ENCODE data around the gene BBIP1. TPM values are rescaled to one million over a fixed set of nuclear protein-coding genes. Genes with fewer than 3 reads are reported as not detected.

The BBIP1 gene
- total and polyA plus RNA-seq, 12 donors, result 14.5 to 86.9 (median 44.9) TPM

- H3K9me3 ChIP-seq (replicated peaks in 1 of 3), result peaks cover 0 to 7% (median 0%) of the 10 kb centered on the region in 3 donors
- H3K27me3 ChIP-seq, result no peaks in the 10 kb centered on the region
- 71 to 74% (median 72%) methylated on average over 2 of the region's 2 CpGs for WGBS, 4 donors
- no peaks in the 10 kb centered on the region for H3K36me3 ChIP-seq (replicated peaks in 1 of 2)
- no peak overlapping the region for H3K27ac ChIP-seq
- TF ChIP-seq, protein P1, sequence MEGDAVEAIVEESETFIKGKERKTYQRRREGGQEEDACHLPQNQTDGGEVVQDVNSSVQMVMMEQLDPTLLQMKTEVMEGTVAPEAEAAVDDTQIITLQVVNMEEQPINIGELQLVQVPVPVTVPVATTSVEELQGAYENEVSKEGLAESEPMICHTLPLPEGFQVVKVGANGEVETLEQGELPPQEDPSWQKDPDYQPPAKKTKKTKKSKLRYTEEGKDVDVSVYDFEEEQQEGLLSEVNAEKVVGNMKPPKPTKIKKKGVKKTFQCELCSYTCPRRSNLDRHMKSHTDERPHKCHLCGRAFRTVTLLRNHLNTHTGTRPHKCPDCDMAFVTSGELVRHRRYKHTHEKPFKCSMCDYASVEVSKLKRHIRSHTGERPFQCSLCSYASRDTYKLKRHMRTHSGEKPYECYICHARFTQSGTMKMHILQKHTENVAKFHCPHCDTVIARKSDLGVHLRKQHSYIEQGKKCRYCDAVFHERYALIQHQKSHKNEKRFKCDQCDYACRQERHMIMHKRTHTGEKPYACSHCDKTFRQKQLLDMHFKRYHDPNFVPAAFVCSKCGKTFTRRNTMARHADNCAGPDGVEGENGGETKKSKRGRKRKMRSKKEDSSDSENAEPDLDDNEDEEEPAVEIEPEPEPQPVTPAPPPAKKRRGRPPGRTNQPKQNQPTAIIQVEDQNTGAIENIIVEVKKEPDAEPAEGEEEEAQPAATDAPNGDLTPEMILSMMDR (IDR thresholded peaks at IDR 0.05), result no peak
- no peak for TF ChIP-seq POLR2A (IDR thresholded peaks at IDR 0.05)
- intact Hi-C loops (cut with DNase I), result no loop called here
- peaks cover 8 to 36% of the 10 kb centered on the region in 2 donors for H3K4me1 ChIP-seq (replicated peaks in 1 of 2)
- no peak overlapping the region for H3K4me3 ChIP-seq
- no peak for DNase-seq
Observed at GRCh38 chr10:110923856-110924493, 5.0 kb upstream of the BBIP1 start.

GRCh38 chr10:110919971-110920881 is 1.2 kb upstream of the BBIP1 start:
- WGBS, 4 donors, result 0 to 1% (median 0%) methylated on average over 9 to 44 of the region's 44 CpGs
- peaks cover 14 to 44% of the 10 kb centered on the region in 2 donors for H3K4me1 ChIP-seq (replicated peaks in 1 of 2)
- intact Hi-C loops (cut with DNase I), result no loop called here

DNA sequence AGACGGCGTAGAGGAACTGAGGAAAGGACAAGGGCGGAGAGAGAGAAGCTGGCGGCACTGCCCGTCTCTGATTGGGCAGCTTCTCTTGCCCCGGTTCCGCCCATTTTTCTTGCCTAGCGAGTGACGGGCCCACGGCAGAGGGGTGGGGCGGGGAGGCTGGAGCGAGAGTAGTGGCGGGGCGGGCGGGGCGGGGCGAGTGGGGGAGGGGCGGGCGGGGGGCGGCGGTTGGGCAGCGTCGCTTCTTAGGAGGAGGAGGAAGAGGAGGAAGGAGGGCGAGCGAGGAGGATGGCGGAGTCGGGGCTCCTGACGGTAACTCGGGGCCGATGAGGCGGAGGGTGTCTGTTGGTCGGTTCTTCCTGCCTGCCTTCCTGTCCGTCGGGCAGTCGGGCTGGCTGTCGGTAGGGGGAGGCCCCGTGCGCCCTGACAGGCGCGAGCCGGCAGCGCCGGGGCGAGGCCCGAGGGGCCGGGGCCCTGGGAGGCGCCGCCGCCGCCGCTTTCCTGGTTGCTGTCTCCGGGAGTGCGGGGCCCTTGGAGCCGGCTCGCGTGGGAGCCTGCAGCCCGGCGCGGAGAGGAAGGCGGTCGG is 460 bp upstream of the BBIP1 start, which contains the start of gene SHOC2:
SHOC2 (plus strand) TSS at position 256 of the 583 bp plus-strand sequence. CDS start 44,755 bp downstream, outside the sequence.
- peak; percentile 61 to 77 for TF ChIP-seq POLR2A (IDR thresholded peaks at IDR 0.05)
- TF ChIP-seq, protein P1 (IDR thresholded peaks at IDR 0.05), result peak in 1 of 6 experiments; percentile 42
- peaks cover 14 to 44% of the 10 kb centered on the region in 2 donors for H3K4me1 ChIP-seq (replicated peaks in 1 of 2)
- 0 to 1% (median 0%) methylated on average over 3 to 61 of the region's 61 CpGs for WGBS, 4 donors
- no peaks in the 10 kb centered on the region for H3K9me3 ChIP-seq (replicated peaks in 1 of 3)
- intact Hi-C loops (cut with DNase I), result no loop called here
- no peaks in the 10 kb centered on the region for H3K27me3 ChIP-seq
- DNase-seq, result peak; percentile 99 to 100 (median 100)
- H3K4me3 ChIP-seq, result peak within 1 kb of the TSS; percentile 66 to 94 (median 76)
- no peaks in the 10 kb centered on the region for H3K36me3 ChIP-seq (replicated peaks in 1 of 2)
- H3K27ac ChIP-seq, result peak within 1 kb of the TSS; percentile 97 to 100 (median 98)

More at GRCh38 chr10:110919971-110920881, 1.2 kb upstream of the BBIP1 start:
- TF ChIP-seq POLR2A (IDR thresholded peaks at IDR 0.05), result no peak
- TF ChIP-seq, protein P1 (IDR thresholded peaks at IDR 0.05), result no peak
- Histone ChIP-seq H3K36me3 (replicated peaks in 1 of 2) (no peaks in the 10 kb centered on the region), H3K27me3 (no peaks in the 10 kb centered on the region), H3K4me3 (peak overlapping the region in 3 of 4 donors; percentile 52 to 94 (median 63)), H3K27ac (peak overlapping the region; percentile 63 to 100 (median 91)), H3K9me3 (replicated peaks in 1 of 3) (no peaks in the 10 kb centered on the region)
- DNase-seq, result peak; percentile 39 to 73 (median 49)

DNA sequence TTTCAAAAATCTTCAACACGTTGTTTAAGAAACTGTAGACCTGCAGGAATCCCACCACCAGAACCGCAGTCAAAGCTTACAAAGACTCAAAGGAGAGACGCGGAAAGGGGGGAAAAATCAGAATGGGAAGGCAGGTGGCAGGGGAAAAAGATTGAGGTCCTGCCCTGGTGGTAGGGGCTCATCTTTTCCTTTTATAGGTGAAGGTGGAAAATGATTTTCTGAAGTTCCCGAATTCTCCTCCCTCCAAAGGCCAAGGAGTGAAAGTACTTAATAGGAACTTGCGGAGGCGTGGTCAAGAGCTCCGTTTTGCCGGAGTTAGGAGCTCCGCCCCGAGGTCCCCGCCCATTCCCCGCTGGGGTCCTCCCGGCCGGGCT is 724 bp downstream of the BBIP1 start:
- WGBS, 4 donors, result 0 to 1% (median 0%) methylated on average over 14 to 15 of the region's 15 CpGs
- Histone ChIP-seq H3K27me3 (no peaks in the 10 kb centered on the region), H3K4me3 (peak overlapping the region in 3 of 4 donors; percentile 66 to 94 (median 70)), H3K4me1 (replicated peaks in 1 of 2) (peaks cover 14 to 34% of the 10 kb centered on the region in 2 donors), H3K36me3 (replicated peaks in 1 of 2) (no peaks in the 10 kb centered on the region), H3K27ac (peak overlapping the region; percentile 97 to 100 (median 98)), H3K9me3 (replicated peaks in 1 of 3) (no peaks in the 10 kb centered on the region)
- intact Hi-C loops (cut with DNase I), result no loop called here
- peak; percentile 94 to 98 (median 96) for DNase-seq
- TF ChIP-seq, protein P1 (IDR thresholded peaks at IDR 0.05), result peak in 1 of 6 experiments; percentile 12
- no peak for TF ChIP-seq POLR2A (IDR thresholded peaks at IDR 0.05)

Data from adrenal gland (tissue), 12 donors.